ENCODE measurements around the gene TJP1.

DNA sequence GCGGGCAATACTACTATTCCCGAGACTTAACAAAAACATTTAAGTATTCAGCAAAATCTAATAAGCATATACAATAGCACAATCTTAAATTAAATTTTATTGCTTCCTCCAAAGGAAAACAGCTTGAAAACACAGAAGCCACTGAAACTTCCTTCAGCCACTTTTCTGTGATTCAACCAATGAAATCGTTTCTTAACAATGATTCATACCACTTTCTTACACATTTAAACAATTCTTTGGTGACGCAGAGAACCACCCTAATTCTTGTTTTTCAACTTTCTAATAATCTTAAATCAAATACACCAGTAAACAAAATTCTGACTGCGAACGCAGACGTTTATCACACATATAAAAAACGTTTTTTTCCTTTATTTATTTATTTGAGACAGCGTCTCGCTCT lies 4.1 kb downstream of the TJP1 start:
- TF ChIP-seq, protein P1, sequence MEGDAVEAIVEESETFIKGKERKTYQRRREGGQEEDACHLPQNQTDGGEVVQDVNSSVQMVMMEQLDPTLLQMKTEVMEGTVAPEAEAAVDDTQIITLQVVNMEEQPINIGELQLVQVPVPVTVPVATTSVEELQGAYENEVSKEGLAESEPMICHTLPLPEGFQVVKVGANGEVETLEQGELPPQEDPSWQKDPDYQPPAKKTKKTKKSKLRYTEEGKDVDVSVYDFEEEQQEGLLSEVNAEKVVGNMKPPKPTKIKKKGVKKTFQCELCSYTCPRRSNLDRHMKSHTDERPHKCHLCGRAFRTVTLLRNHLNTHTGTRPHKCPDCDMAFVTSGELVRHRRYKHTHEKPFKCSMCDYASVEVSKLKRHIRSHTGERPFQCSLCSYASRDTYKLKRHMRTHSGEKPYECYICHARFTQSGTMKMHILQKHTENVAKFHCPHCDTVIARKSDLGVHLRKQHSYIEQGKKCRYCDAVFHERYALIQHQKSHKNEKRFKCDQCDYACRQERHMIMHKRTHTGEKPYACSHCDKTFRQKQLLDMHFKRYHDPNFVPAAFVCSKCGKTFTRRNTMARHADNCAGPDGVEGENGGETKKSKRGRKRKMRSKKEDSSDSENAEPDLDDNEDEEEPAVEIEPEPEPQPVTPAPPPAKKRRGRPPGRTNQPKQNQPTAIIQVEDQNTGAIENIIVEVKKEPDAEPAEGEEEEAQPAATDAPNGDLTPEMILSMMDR (conservative IDR thresholded peaks at IDR 0.05), result no peak
- no peak for TF ChIP-seq EZH2 (IDR thresholded peaks at IDR 0.05; ENCODE audit: low read depth)

Measured in PC-9 (cell line).